Measurements from ENCODE around the gene PTPN2.

DNA sequence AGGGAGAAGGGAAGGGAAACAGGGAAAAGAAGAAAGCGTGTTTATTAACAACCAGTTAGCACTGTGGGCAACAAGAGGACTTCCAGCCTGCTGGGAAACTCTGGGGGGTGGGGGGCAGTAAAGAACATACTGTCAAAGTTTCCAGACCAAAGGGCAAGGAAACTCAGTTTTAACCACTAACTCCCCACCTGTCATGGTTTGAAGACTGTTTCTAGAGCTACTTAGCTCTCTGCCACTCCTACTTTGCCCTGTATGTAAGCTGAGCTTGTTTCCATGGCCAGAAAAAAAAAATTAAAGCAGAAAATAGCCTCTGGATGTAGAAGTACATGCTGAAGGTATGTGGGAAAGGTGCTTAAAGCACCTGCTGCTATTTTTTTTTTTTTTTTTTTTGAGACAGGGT lies 11.0 kb upstream of the PTPN2 start:
- TF ChIP-seq MAFK (IDR thresholded peaks at IDR 0.05; ENCODE audit: partially characterized antibody) (no peak), HDAC2 (IDR thresholded peaks at IDR 0.05) (no peak), SMC3 (IDR thresholded peaks at IDR 0.05) (no peak), RARB (CRISPR knock-in tag; IDR thresholded peaks at IDR 0.05) (no peak), PHF8 (IDR thresholded peaks at IDR 0.05; ENCODE audit: borderline replicate concordance, low read depth) (no peak), ESRRA (IDR thresholded peaks at IDR 0.05; ENCODE audit: borderline replicate concordance, low read length) (no peak)
- TF ChIP-seq, protein P1, sequence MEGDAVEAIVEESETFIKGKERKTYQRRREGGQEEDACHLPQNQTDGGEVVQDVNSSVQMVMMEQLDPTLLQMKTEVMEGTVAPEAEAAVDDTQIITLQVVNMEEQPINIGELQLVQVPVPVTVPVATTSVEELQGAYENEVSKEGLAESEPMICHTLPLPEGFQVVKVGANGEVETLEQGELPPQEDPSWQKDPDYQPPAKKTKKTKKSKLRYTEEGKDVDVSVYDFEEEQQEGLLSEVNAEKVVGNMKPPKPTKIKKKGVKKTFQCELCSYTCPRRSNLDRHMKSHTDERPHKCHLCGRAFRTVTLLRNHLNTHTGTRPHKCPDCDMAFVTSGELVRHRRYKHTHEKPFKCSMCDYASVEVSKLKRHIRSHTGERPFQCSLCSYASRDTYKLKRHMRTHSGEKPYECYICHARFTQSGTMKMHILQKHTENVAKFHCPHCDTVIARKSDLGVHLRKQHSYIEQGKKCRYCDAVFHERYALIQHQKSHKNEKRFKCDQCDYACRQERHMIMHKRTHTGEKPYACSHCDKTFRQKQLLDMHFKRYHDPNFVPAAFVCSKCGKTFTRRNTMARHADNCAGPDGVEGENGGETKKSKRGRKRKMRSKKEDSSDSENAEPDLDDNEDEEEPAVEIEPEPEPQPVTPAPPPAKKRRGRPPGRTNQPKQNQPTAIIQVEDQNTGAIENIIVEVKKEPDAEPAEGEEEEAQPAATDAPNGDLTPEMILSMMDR (IDR thresholded peaks at IDR 0.05), result no peak
